Gastrocnemius medialis (tissue), 4 donors: Measurements from ENCODE around the gene PTPRN2.

Experiments used
- POLR2A ChIP-seq, 2 donors: fragments of 450-650 bp; IDR thresholded peaks; one replicate each; pipeline ENCODE4 v1.6.1; 2017; ENCODE audit warnings: antibody characterized with exemption in 2 of 2, mild to moderate bottlenecking in 2 of 2, moderate library complexity in 2 of 2
- TF ChIP-seq, protein P1 (sequence below), 5 experiments: fragments of 450-650 bp in 3 of 5; fragments of 200-600 bp in 2 of 5; sonication (generic) in 2 of 5; IDR thresholded peaks in 4 of 5; conservative IDR thresholded peaks in 1 of 5; 1 replicate in 4 of 5; 2 replicates in 1 of 5; pipeline ENCODE4 v1.5.1; 2016 to 2019; ENCODE audit warnings: antibody characterized with exemption in 5 of 5, mild to moderate bottlenecking in 3 of 5, moderate library complexity in 3 of 5

DNA sequence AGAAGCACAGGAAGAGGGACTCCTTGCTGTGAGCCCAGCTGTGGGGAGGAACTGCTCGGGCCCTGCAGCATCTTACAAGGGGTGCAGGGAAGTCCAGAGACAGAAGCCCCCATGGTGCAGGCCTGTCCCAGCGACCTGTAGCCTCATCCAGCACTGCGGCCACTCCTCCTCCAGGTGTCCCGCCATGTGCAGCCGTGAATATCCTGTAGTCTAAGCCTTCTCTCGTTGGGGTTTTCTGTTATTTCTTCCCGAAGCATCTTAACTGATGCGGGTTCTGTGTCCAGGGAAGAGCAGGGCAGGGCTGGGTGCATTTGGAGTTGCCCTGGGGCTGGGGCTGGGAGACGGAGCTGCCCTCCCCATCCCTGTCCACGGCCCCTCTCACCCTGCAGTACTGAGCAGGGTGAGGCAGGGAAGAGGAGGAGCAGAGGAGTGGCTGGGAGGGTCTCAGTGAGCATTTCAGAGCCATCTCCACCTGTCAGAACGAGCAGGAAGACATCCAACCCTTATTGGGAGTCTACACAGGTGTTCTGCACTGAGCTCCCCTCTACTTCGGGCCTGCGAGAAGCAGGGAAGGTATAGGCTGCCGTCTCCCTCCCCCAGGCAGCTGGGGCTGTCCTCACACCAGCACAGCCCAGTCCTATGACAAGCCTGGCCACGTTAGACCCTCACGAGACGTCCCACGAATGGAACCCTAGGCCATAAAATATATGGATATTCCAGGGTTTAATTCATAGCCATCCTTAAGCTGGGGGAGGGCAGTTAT lies 756.3 kb downstream of the PTPRN2 start:
- TF ChIP-seq, protein P1, sequence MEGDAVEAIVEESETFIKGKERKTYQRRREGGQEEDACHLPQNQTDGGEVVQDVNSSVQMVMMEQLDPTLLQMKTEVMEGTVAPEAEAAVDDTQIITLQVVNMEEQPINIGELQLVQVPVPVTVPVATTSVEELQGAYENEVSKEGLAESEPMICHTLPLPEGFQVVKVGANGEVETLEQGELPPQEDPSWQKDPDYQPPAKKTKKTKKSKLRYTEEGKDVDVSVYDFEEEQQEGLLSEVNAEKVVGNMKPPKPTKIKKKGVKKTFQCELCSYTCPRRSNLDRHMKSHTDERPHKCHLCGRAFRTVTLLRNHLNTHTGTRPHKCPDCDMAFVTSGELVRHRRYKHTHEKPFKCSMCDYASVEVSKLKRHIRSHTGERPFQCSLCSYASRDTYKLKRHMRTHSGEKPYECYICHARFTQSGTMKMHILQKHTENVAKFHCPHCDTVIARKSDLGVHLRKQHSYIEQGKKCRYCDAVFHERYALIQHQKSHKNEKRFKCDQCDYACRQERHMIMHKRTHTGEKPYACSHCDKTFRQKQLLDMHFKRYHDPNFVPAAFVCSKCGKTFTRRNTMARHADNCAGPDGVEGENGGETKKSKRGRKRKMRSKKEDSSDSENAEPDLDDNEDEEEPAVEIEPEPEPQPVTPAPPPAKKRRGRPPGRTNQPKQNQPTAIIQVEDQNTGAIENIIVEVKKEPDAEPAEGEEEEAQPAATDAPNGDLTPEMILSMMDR (IDR thresholded peaks at IDR 0.05 in 4 of 5, conservative IDR thresholded peaks at IDR 0.05 in 1 of 5), result no peak
- no peak for TF ChIP-seq POLR2A (IDR thresholded peaks at IDR 0.05)
